Mesendoderm (in vitro differentiated cells): ENCODE data around the gene NOL8.

Experiments used
- DNase-seq: peaks from one replicate; pipeline ENCODE4 v3.0.0; 2013
- H2AK5ac ChIP-seq: 2 replicates; pipeline ENCODE4 v1.6.1; 2013; ENCODE audit warnings: low read length, inconsistent platforms
- H2BK120ac ChIP-seq: 2 replicates; pipeline ENCODE4 v1.6.1; 2013; ENCODE audit warnings: low read depth, mild to moderate bottlenecking, low read length, moderate library complexity, mixed read lengths
- H2BK15ac ChIP-seq: replicated peaks from 2 replicates; pipeline ENCODE4 v1.6.1; 2013; ENCODE audit warnings: low read depth, mild to moderate bottlenecking, moderate library complexity
- H2BK5ac ChIP-seq: 2 replicates; pipeline ENCODE4 v1.6.1; 2013; ENCODE audit warnings: low read length, inconsistent platforms
- H3K18ac ChIP-seq: 2 replicates; pipeline ENCODE4 v1.6.1; 2013; ENCODE audit warnings: mild to moderate bottlenecking, low read length, mixed read lengths
- H3K23ac ChIP-seq: one replicate; pipeline ENCODE4 v1.6.1; 2013; ENCODE audit warnings: low read length
- H3K27ac ChIP-seq: 2 replicates; pipeline ENCODE4 v1.5.1; 2013; ENCODE audit warnings: low read depth, mild to moderate bottlenecking, inconsistent platforms, low read length, moderate library complexity
- H3K27me3 ChIP-seq: 2 replicates; pipeline ENCODE4 v1.6.1; 2013; ENCODE audit warnings: low read length, control low read depth, mild to moderate bottlenecking, inconsistent platforms; ENCODE audit not compliant: insufficient read depth, poor library complexity
- H3K36me3 ChIP-seq: 2 replicates; pipeline ENCODE4 v1.6.1; 2013; ENCODE audit warnings: low read length, inconsistent platforms; ENCODE audit not compliant: control insufficient read depth, insufficient read depth
- H3K4ac ChIP-seq: one replicate; pipeline ENCODE4 v1.6.1; 2013; ENCODE audit warnings: low read depth, mild to moderate bottlenecking, low read length, moderate library complexity
- H3K4me1 ChIP-seq: 2 replicates; pipeline ENCODE4 v1.6.1; 2013; ENCODE audit warnings: low read depth, low read length, inconsistent platforms; ENCODE audit not compliant: control insufficient read depth
- H3K4me2 ChIP-seq: 2 replicates; pipeline ENCODE4 v1.6.1; 2013; ENCODE audit warnings: low read length
- H3K4me3 ChIP-seq: 2 replicates; pipeline ENCODE4 v1.5.1; 2013; ENCODE audit warnings: mild to moderate bottlenecking, low read length
- H3K56ac ChIP-seq: one replicate; pipeline ENCODE4 v1.6.1; 2013; ENCODE audit warnings: low read length
- H3K79me1 ChIP-seq: 2 replicates; pipeline ENCODE4 v1.6.1; 2013; ENCODE audit warnings: low read length, inconsistent platforms
- H3K79me2 ChIP-seq: 2 replicates; pipeline ENCODE4 v1.6.1; 2013; ENCODE audit warnings: mild to moderate bottlenecking, low read length; ENCODE audit not compliant: control insufficient read depth, insufficient read depth
- H3K9ac ChIP-seq: 2 replicates; pipeline ENCODE4 v1.6.1; 2013; ENCODE audit warnings: low read length, inconsistent platforms
- H4K5ac ChIP-seq: one replicate; pipeline ENCODE4 v1.6.1; 2013; ENCODE audit warnings: low read length
- H4K8ac ChIP-seq: one replicate; pipeline ENCODE4 v1.6.1; 2013; ENCODE audit warnings: low read depth, mild to moderate bottlenecking, control low read depth, low read length, moderate library complexity
- WGBS: extraction: QIAGEN DNeasy Blood & Tissue Kit; methylation state at CpG from one replicate; pipeline ENCODE4 v1.1.7; 2013; ENCODE audit warnings: low lambda C conversion rate, missing lambda C conversion rate; ENCODE audit not compliant: insufficient coverage; ENCODE audit errors: extremely low coverage; 5-methylcytosine and 5-hydroxymethylcytosine counted together

Gene NOL8

GRCh38 chr9:92279302-92279701 lies 45.8 kb downstream of the NOL8 start:
- no peak overlapping the region for H3K27ac ChIP-seq
- no peak overlapping the region for H3K56ac ChIP-seq
- no peak overlapping the region for H3K9ac ChIP-seq
- no peak overlapping the region for H2BK15ac ChIP-seq
- peaks cover 7% of the 10 kb centered on the region for H3K79me2 ChIP-seq
- H2AK5ac ChIP-seq, result no peak overlapping the region
- no peak overlapping the region for H3K4ac ChIP-seq
- H4K5ac ChIP-seq, result no peak overlapping the region
- no peaks in the 10 kb centered on the region for H3K27me3 ChIP-seq
- no peak overlapping the region for H3K18ac ChIP-seq
- no peak overlapping the region for H4K8ac ChIP-seq
- H3K79me1 ChIP-seq, result peaks cover 9% of the 10 kb centered on the region
- H3K23ac ChIP-seq, result no peak overlapping the region
- H3K4me3 ChIP-seq, result no peak overlapping the region
- H3K4me2 ChIP-seq, result no peak overlapping the region
- H2BK5ac ChIP-seq, result no peak overlapping the region
- H3K36me3 ChIP-seq, result peaks cover 20% of the 10 kb centered on the region
- no peaks in the 10 kb centered on the region for H3K4me1 ChIP-seq
- no peak for DNase-seq
- no CpG with 5 or more reads among the region's 1 CpG for WGBS
- no peak overlapping the region for H2BK120ac ChIP-seq

GRCh38 chr9:92278110-92278509 lies 47.0 kb downstream of the NOL8 start:
- Histone ChIP-seq H3K27me3 (no peaks in the 10 kb centered on the region), H3K36me3 (peaks cover 25% of the 10 kb centered on the region), H3K18ac (no peak overlapping the region), H2BK5ac (no peak overlapping the region), H4K5ac (no peak overlapping the region), H2AK5ac (no peak overlapping the region), H2BK15ac (no peak overlapping the region), H3K27ac (no peak overlapping the region), H2BK120ac (no peak overlapping the region), H3K4me3 (no peak overlapping the region), H3K56ac (no peak overlapping the region), H3K4me1 (no peaks in the 10 kb centered on the region), H3K79me2 (peaks cover 5% of the 10 kb centered on the region), H3K4ac (no peak overlapping the region), H3K79me1 (peaks cover 7% of the 10 kb centered on the region), H3K9ac (no peak overlapping the region), H4K8ac (no peak overlapping the region), H3K23ac (no peak overlapping the region), H3K4me2 (no peak overlapping the region)
- no peak for DNase-seq
- no CpG with 5 or more reads among the region's 2 CpGs for whole genome bisulfite sequencing

- Histone ChIP-seq H4K5ac (no peak overlapping the region), H2BK5ac (no peak overlapping the region), H4K8ac (no peak overlapping the region), H3K79me1 (peaks cover 10% of the 10 kb centered on the region), H2BK15ac (no peak overlapping the region), H3K27ac (no peak overlapping the region), H3K56ac (no peak overlapping the region), H3K79me2 (peaks cover 2% of the 10 kb centered on the region), H3K4me2 (no peak overlapping the region), H3K4ac (no peak overlapping the region), H2AK5ac (no peak overlapping the region), H3K4me3 (no peak overlapping the region), H3K18ac (no peak overlapping the region), H3K36me3 (peaks cover 28% of the 10 kb centered on the region), H3K9ac (no peak overlapping the region), H3K27me3 (no peaks in the 10 kb centered on the region), H3K4me1 (no peaks in the 10 kb centered on the region), H2BK120ac (no peak overlapping the region), H3K23ac (no peak overlapping the region)
- no CpG with 5 or more reads among the region's 11 CpGs for WGBS
- no peak for DNase-seq
Measured at GRCh38 chr9:92276331-92277032, 48.7 kb downstream of the NOL8 start.

- Histone ChIP-seq H4K8ac (no peak overlapping the region), H3K4me1 (no peaks in the 10 kb centered on the region), H2BK5ac (no peak overlapping the region), H2BK15ac (no peak overlapping the region), H3K4me2 (no peak overlapping the region), H2AK5ac (no peak overlapping the region), H3K36me3 (peaks cover 32% of the 10 kb centered on the region), H3K4ac (no peak overlapping the region), H3K9ac (no peak overlapping the region), H3K23ac (no peak overlapping the region), H4K5ac (no peak overlapping the region), H2BK120ac (no peak overlapping the region), H3K79me1 (peaks cover 10% of the 10 kb centered on the region), H3K27me3 (no peaks in the 10 kb centered on the region), H3K56ac (no peak overlapping the region), H3K27ac (no peak overlapping the region), H3K79me2 (peaks cover 2% of the 10 kb centered on the region), H3K18ac (no peak overlapping the region), H3K4me3 (no peak overlapping the region)
- peak; percentile 21 for DNase-seq
- WGBS, result no CpG with 5 or more reads among the region's 6 CpGs
Measured at GRCh38 chr9:92275541-92275940, 49.6 kb downstream of the NOL8 start.

GRCh38 chr9:92270511-92270910 lies 54.6 kb downstream of the NOL8 start:
- H3K27me3 ChIP-seq, result no peaks in the 10 kb centered on the region
- no peak overlapping the region for H3K4me3 ChIP-seq
- peaks cover 4% of the 10 kb centered on the region for H3K79me2 ChIP-seq
- H2BK5ac ChIP-seq, result no peak overlapping the region
- H3K27ac ChIP-seq, result no peak overlapping the region
- no peak overlapping the region for H3K56ac ChIP-seq
- H2BK120ac ChIP-seq, result no peak overlapping the region
- H4K8ac ChIP-seq, result no peak overlapping the region
- no peak overlapping the region for H3K4me2 ChIP-seq
- no CpG with 5 or more reads among the region's 5 CpGs for WGBS
- H2BK15ac ChIP-seq, result no peak overlapping the region
- no peak overlapping the region for H3K4ac ChIP-seq
- H4K5ac ChIP-seq, result no peak overlapping the region
- peaks cover 6% of the 10 kb centered on the region for H3K79me1 ChIP-seq
- H3K23ac ChIP-seq, result no peak overlapping the region
- no peak overlapping the region for H2AK5ac ChIP-seq
- H3K4me1 ChIP-seq, result no peaks in the 10 kb centered on the region
- peaks cover 36% of the 10 kb centered on the region for H3K36me3 ChIP-seq
- no peak overlapping the region for H3K18ac ChIP-seq
- H3K9ac ChIP-seq, result no peak overlapping the region
- DNase-seq, result no peak

GRCh38 chr9:92266486-92266885 lies 58.7 kb downstream of the NOL8 start:
- peaks cover 39% of the 10 kb centered on the region for H3K36me3 ChIP-seq
- no peak overlapping the region for H3K27ac ChIP-seq
- no peak overlapping the region for H3K4ac ChIP-seq
- peaks cover 4% of the 10 kb centered on the region for H3K79me1 ChIP-seq
- H3K4me1 ChIP-seq, result no peaks in the 10 kb centered on the region
- H2AK5ac ChIP-seq, result no peak overlapping the region
- H2BK120ac ChIP-seq, result no peak overlapping the region
- H3K4me3 ChIP-seq, result no peak overlapping the region
- H3K56ac ChIP-seq, result no peak overlapping the region
- H2BK5ac ChIP-seq, result no peak overlapping the region
- H3K27me3 ChIP-seq, result no peaks in the 10 kb centered on the region
- H4K8ac ChIP-seq, result no peak overlapping the region
- no peak overlapping the region for H4K5ac ChIP-seq
- no peak overlapping the region for H3K18ac ChIP-seq
- no peak overlapping the region for H3K4me2 ChIP-seq
- no peak overlapping the region for H2BK15ac ChIP-seq
- WGBS, result no CpG with 5 or more reads among the region's 4 CpGs
- DNase-seq, result no peak
- H3K9ac ChIP-seq, result no peak overlapping the region
- H3K23ac ChIP-seq, result no peak overlapping the region
- peaks cover 2% of the 10 kb centered on the region for H3K79me2 ChIP-seq
